ENCODE data around the gene KLC1.
A peak's percentile ranks its signal among the peaks of the same experiment; 100 is the strongest.
"Not testable (repeated sequence)": the region's sequence is repeated elsewhere in the genome, so short reads cannot be mapped to it uniquely, and the experiment has no call there.

Gene KLC1

GRCh38 chr14:103628684-103629502 is at the start of gene KLC1:
Gene KLC1 (plus strand): TSS chr14:103629211. CDS start chr14:103654565, 25,354 bp downstream.
- DNase-seq (ENCODE audit: low read depth): peak; percentile 66

- DNase-seq (ENCODE audit: low read depth): no peak
Observed at GRCh38 chr14:103581206-103581605, 47.8 kb upstream of the KLC1 start.

GRCh38 chr14:103581954-103582703 is 46.9 kb upstream of the KLC1 start:
- no peak for DNase-seq (ENCODE audit: low read depth)

- no peak for DNase-seq (ENCODE audit: low read depth)
Observed at GRCh38 chr14:103584326-103584915, 44.6 kb upstream of the KLC1 start.

GRCh38 chr14:103593577-103593976 is 35.4 kb upstream of the KLC1 start:
- no peak for DNase-seq (ENCODE audit: low read depth)

- DNase-seq (ENCODE audit: low read depth): no peak
Observed at GRCh38 chr14:103594265-103594664, 34.7 kb upstream of the KLC1 start.

GRCh38 chr14:103597623-103598377 is 31.2 kb upstream of the KLC1 start:
- DNase-seq (ENCODE audit: low read depth): no peak

GRCh38 chr14:103600503-103600902 is 28.5 kb upstream of the KLC1 start:
- DNase-seq (ENCODE audit: low read depth): no peak

GRCh38 chr14:103604620-103605019 is 24.4 kb upstream of the KLC1 start:
- no peak for DNase-seq (ENCODE audit: low read depth)

- DNase-seq (ENCODE audit: low read depth): no peak
Observed at GRCh38 chr14:103606963-103607668, 21.9 kb upstream of the KLC1 start.

GRCh38 chr14:103607822-103608221 is 21.2 kb upstream of the KLC1 start:
- DNase-seq (ENCODE audit: low read depth): no peak

GRCh38 chr14:103609081-103609480 is 19.9 kb upstream of the KLC1 start:
- not testable (repeated sequence) for DNase-seq (ENCODE audit: low read depth)

GRCh38 chr14:103611215-103611614 is 17.8 kb upstream of the KLC1 start:
- no peak for DNase-seq (ENCODE audit: low read depth)

- DNase-seq (ENCODE audit: low read depth): no peak
Observed at GRCh38 chr14:103613517-103613916, 15.5 kb upstream of the KLC1 start.

GRCh38 chr14:103616635-103617300 is 12.2 kb upstream of the KLC1 start:
- no peak for DNase-seq (ENCODE audit: low read depth)

GRCh38 chr14:103619057-103619456 is 10.0 kb upstream of the KLC1 start:
- DNase-seq (ENCODE audit: low read depth): no peak

GRCh38 chr14:103621860-103622259 is 7.2 kb upstream of the KLC1 start:
- DNase-seq (ENCODE audit: low read depth): no peak

GRCh38 chr14:103623308-103623707 is 5.7 kb upstream of the KLC1 start:
- DNase-seq (ENCODE audit: low read depth): no peak

- no peak for DNase-seq (ENCODE audit: low read depth)
Observed at GRCh38 chr14:103623883-103624482, 5.0 kb upstream of the KLC1 start.

- DNase-seq (ENCODE audit: low read depth): no peak
Observed at GRCh38 chr14:103624860-103625259, 4.2 kb upstream of the KLC1 start.

Measured in stimulated activated CD8-positive, alpha-beta memory T cell treated with anti-CD3 and anti-CD28 coated beads, Interleukin-15, amount 100 ng/mL, for 1 hour (primary cell).